Hepatocyte (in vitro differentiated cells): ENCODE results near the gene PPP1R7.

Source experiments
- CTCF ChIP-seq: fragments of 200-600 bp; sonication (generic); IDR thresholded peaks from 2 replicates; pipeline ENCODE4 v1.5.1; 2016; ENCODE audit warnings: antibody characterized with exemption, mild to moderate bottlenecking; ENCODE audit not compliant: poor library complexity
- EZH2 ChIP-seq: fragments of 200-600 bp; sonication (generic); IDR thresholded peaks from 2 replicates; pipeline ENCODE4 v1.6.1; 2016; ENCODE audit warnings: antibody characterized with exemption, mild to moderate bottlenecking, borderline replicate concordance

- TF ChIP-seq CTCF, result no peak
- TF ChIP-seq EZH2, result no peak
Observed at GRCh38 chr2:241126771-241127202, 23.5 kb upstream of the PPP1R7 start.
